HL-60/S4 (cell line): ENCODE results near the gene CYP4A11.
"Not testable (repeated sequence)": the region's sequence is repeated elsewhere in the genome, so short reads cannot be mapped to it uniquely, and the experiment has no call there.

Experiments used
- in situ Hi-C: fragments of 300-500 bp; cut with MboI; formaldehyde crosslinking; loops from 2 replicates; pipeline ENCODE4 v1.14.3; 2022; ENCODE audit warnings: low sequenced_read_pairs

CYP4A11 gene

GRCh38 chr1:46941135-46941694 is at the start of gene CYP4A11:
CYP4A11 (minus strand) TSS chr1:46941476; CDS start chr1:46941433, 43 bp downstream.
- in situ Hi-C loops: no loop called here

- in situ Hi-C loops: not testable (repeated sequence)
Observed at GRCh38 chr1:46990541-46990940, 49.3 kb upstream of the CYP4A11 start.

GRCh38 chr1:46983830-46984586 is 42.7 kb upstream of the CYP4A11 start:
- in situ Hi-C loops: no loop called here

GRCh38 chr1:46983166-46983829 is 42.0 kb upstream of the CYP4A11 start:
- in situ Hi-C loops: no loop called here

DNA sequence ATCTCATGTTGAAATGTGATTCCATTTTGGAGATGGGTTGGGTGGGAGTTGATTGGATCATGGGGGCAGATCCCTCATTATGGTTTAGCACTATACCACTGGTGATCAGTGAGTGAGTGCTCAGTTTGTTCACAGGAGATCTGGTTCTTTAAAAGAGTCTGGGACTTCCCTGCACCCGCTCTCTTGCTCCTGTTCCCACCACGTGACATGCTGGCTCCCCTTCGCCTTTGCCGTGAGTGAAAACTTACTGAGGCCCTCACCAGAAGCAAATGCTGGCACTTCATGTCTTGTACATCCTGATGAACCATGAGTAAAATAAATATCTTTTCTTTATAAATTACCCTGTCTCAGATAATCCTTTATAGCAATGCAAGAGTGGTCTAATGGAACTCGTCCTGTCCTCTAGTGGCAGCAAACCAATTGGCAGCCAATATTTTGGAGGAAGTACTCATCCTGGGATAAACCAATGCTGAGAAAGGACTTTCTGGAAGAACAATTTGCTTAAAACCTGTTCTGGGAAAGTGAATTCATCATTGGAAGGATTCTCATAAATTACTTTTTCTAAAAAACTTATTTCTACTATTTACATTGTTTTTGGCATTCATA is 27.8 kb upstream of the CYP4A11 start:
- in situ Hi-C loops: no loop called here

GRCh38 chr1:46962272-46962671 is 21.0 kb upstream of the CYP4A11 start:
- in situ Hi-C loops: not testable (repeated sequence)

DNA sequence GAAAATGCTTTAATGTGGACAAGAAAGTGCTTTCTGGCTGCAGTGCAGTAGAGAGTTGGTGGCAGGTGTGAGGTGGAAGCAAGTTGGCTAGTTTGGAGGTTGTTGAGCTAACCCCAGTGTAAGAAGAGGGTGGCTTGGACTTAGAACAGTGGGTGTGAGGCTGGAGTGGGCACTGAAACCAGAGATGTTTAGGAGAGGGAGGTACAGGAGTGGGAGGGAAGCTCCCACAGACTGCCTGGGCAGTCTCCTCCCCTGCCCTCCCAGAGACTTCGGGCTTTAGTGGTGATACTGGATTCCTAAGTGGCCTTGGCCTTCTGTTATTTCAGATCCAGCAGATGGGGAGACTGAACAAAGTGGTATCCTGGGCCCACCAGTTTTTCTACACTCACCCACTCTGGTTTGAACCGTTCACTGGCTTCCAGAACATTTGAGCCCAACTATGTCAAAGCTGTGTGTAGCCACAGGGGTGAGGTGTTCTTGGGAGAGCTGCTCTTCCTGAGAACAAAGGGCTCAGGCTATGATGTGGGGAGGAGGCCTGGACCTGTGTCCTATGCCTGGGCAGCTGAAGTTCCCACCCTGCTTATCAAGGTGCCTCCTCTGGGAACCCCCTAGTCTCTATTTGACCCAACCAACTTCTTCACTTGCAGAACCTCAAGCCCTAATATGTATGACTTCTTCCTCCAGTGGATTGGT is 19.9 kb upstream of the CYP4A11 start:
- in situ Hi-C loops: no loop called here

GRCh38 chr1:46960250-46960649 is 19.0 kb upstream of the CYP4A11 start:
- in situ Hi-C loops: no loop called here

GRCh38 chr1:46955116-46955515 is 13.8 kb upstream of the CYP4A11 start:
- in situ Hi-C loops: not testable (repeated sequence)

DNA sequence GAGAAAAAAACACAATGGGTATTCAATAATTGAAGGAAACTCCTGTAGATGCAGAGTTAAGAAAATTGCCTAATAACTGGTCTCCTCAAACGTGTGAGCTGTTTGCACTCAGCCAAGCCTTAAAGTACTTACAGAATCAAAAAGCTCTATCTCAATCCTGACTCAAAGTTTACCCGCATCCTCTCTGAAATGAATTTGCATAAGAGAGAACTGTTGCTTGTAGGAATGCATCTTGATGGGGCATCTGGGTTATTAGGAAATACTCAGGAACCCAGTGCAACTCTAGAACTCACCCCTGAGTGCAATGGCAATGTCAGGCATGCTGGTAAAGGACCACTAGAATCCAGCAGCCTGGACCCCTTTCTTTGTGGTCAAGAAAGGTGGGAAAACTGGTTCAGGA is 12.6 kb upstream of the CYP4A11 start:
- in situ Hi-C loops: not testable (repeated sequence)

DNA sequence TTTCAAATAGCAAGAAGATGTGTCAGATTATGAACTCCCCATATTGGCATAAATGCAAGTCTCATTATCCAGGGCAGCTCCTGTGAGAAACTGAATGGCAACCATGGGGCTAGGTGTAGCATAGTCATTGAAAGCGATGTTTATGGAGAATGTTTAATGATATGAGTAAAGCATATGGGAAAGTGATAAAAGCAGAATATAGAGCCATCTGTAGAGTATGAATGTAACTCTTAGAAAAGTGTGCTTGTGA is 8.1 kb upstream of the CYP4A11 start:
- in situ Hi-C loops: not testable (repeated sequence)

GRCh38 chr1:46948629-46949416 is 7.5 kb upstream of the CYP4A11 start:
- in situ Hi-C loops: no loop called here

- in situ Hi-C loops: not testable (repeated sequence)
Observed at GRCh38 chr1:46947706-46948105, 6.4 kb upstream of the CYP4A11 start.

DNA sequence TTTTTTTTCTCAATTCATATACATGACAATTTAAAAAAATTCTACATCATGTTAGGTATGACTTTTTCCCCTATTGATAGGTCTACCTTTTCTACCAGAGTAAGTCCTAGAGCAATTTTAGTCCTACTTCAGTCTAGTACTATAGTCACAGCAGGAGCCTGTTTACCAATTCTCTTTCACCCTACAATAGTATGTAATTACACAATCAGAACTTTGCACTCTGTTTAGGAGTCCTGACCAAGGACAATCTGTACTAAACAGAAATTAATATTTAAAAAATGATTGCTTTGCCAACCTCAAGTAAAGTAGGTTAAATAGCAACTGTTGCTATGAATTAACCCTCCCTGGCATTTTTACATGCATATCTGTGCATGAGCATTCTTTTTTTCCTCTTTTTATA is 810 bp upstream of the CYP4A11 start:
- in situ Hi-C loops: no loop called here

DNA sequence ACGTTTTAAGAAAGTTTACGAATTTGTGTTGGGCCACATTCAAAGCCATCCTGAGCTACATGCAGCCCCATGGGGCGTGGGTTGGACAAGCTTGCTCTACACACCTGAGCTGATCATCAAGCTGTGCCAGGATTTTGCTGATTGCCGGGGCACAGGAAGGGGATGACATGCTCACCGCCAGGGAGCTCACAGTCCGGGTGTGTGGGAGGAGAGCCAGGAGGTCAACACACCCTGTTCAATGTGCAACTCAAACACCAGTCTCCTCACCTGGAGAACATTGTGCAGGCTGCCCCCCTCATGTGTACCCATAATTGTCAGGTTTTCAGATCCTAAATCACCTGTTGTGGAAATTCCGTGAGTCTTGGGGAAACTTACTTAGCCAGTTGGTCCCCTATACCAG is 969 bp downstream of the CYP4A11 start:
- in situ Hi-C loops: no loop called here

DNA sequence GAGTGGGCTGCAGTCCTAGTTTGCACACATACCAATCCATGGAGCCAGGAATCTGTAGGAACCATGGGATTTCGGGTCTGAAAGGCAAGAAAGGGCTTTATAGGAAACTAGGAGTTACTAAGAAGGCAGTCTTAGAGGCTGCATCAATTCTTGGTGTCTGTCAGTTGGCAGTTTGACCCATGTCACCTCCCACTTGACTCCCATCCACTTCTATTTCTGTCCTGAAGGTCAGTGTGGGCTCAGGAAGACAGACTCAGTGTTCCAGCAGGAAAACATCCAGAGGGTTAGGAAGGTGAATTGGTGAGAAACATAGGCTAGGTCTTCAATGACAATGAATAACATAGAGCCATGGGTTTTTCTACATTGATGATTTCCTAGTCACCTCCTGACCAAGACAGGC is 4.0 kb downstream of the CYP4A11 start:
- in situ Hi-C loops: no loop called here

DNA sequence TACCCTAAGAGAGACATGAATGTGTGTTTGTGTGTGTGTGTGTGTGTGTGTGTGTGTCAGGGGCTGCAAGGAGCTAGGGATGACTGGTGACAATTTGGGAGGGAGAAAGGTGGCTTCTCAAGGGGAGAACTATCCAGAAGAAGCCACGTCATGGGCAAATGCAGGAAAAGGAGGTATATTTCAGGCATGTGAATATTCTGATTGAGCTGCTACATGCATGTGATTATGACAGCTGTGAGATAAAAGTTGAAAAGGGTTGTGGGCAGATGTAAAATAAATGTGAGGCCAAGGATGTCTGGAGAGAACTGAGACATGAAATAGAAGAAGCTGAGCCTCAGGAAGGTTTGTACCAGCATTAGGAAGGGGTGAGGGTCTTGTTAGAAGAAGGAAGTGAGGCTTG is 4.5 kb downstream of the CYP4A11 start:
- in situ Hi-C loops: no loop called here

DNA sequence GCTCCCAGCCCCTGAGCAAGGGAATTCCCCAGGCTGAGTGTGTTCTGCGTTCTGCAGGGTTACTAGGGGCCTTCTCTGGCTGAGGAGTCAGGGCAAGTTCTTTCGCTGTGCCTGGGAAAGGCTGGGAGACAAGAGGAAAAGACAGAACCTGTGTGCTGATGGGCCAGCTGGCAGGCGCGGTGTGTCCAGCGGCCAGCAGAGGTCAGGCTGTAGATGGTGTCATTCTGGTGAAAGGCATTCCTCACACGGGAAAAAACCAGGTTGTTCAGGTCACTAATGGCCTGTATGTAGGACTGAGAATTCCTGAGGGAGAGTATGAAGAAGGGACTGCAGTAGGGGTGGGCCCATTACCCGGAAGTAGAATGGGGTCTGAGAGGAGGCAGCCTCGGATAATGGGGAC is 6.4 kb downstream of the CYP4A11 start:
- in situ Hi-C loops: not testable (repeated sequence)

- in situ Hi-C loops: not testable (repeated sequence)
Observed at GRCh38 chr1:46932020-46932419, 9.3 kb downstream of the CYP4A11 start.

GRCh38 chr1:46931151-46931550 is 10.1 kb downstream of the CYP4A11 start:
- in situ Hi-C loops: no loop called here
